Activated T-helper 1 cell treated with anti-CD3 and anti-CD28 coated beads, Interleukin-12 subunit alpha, Interleukin-12 subunit beta, Interleukin-2, Interleukin-4 antibody, amounts not matched to agents 30 ng/mL and 10 ng/mL and 1 ng/mL, durations not matched to agents 14 hours and 24 hours and 36 hours (primary cell): Measurements from ENCODE around the gene CHML. TPM values are rescaled to one million over a fixed set of nuclear protein-coding genes. Genes with fewer than 3 reads are reported as not detected.

ENCODE experiments used
- DNase-seq: peaks from one replicate; pipeline ENCODE4 v3.0.0; 2021; ENCODE audit warnings: low spot score
- H3K27ac Mint-ChIP-seq: one replicate; pipeline ENCODE4 v1.8.0; 2021; ENCODE audit warnings: mild to moderate bottlenecking, mixed read lengths
- H3K27me3 Mint-ChIP-seq: one replicate; pipeline ENCODE4 v1.8.0; 2022; ENCODE audit warnings: mild to moderate bottlenecking, moderate library complexity, mixed read lengths; ENCODE audit not compliant: insufficient read depth
- H3K36me3 Mint-ChIP-seq: one replicate; pipeline ENCODE4 v1.8.0; 2021; ENCODE audit warnings: low read depth, mixed read lengths
- H3K4me1 Mint-ChIP-seq: one replicate; pipeline ENCODE4 v1.8.0; 2021; ENCODE audit warnings: low read depth, mixed read lengths
- H3K4me3 Mint-ChIP-seq: one replicate; pipeline ENCODE4 v1.8.0; 2021; ENCODE audit warnings: mild to moderate bottlenecking, moderate library complexity, mixed read lengths
- H3K9me3 Mint-ChIP-seq: one replicate; pipeline ENCODE4 v1.8.0; 2021; ENCODE audit warnings: mixed read lengths
- intact Hi-C: fragments of 100-400 bp; cut with micrococcal nuclease; formaldehyde crosslinking; loops from one replicate; pipeline ENCODE4 v1.15.1; 2024
- total RNA-seq: library from RNA; stranded (reverse); gene quantifications from 2 replicates; pipeline ENCODE4 v1.2.3, GENCODE V29; 2022

The CHML gene
- total RNA-seq, 1 donor from 2014 or later, result 17.8 TPM

- intact Hi-C loops, result no loop called here
- Mint-ChIP-seq H3K27me3 (no peaks in the 10 kb centered on the region), H3K36me3 (peaks cover 22% of the 10 kb centered on the region), H3K9me3 (no peaks in the 10 kb centered on the region), H3K4me3 (no peak overlapping the region), H3K4me1 (peaks cover 32% of the 10 kb centered on the region), H3K27ac (no peak overlapping the region)
- no peak for DNase-seq
Measured at GRCh38 chr1:241630476-241630875, 9.7 kb downstream of the CHML start.

DNA sequence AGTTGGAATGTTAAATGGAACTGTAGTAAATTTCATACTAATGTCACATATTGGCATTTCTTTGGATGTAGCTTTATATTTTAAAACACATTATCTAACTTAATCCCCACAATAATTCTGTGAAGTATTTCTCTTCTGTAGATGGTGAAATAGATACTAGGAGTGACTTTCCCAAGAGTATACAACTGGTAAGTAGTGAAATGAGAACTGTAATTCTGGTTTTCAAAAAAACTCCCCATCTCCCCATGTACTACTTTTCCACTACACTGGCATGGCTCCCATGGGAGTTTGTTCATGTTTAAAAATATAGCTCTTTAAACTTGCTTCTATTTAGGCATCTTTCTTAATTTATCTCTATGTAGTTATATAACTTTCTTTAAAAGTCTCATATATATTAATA is 10.2 kb downstream of the CHML start:
- no peak for DNase-seq
- intact Hi-C loops, result no loop called here
- Mint-ChIP-seq H3K27me3 (no peaks in the 10 kb centered on the region), H3K4me3 (no peak overlapping the region), H3K4me1 (peaks cover 27% of the 10 kb centered on the region), H3K27ac (no peak overlapping the region), H3K36me3 (peaks cover 17% of the 10 kb centered on the region), H3K9me3 (no peaks in the 10 kb centered on the region)

- Mint-ChIP-seq H3K36me3 (peaks cover 11% of the 10 kb centered on the region), H3K27me3 (no peaks in the 10 kb centered on the region), H3K4me3 (peak overlapping the region; percentile 77), H3K4me1 (peaks cover 25% of the 10 kb centered on the region), H3K27ac (peak overlapping the region; percentile 76), H3K9me3 (no peaks in the 10 kb centered on the region)
- peak; percentile 37 for DNase-seq
- intact Hi-C loops, result loop anchor here (1.0 kb wide), 3 partner anchors 13 to 96 kb away; partner anchors contain the start of genes CHML and OPN3
Measured at GRCh38 chr1:241627453-241628259, 12.5 kb downstream of the CHML start.

- Mint-ChIP-seq H3K4me3 (no peak overlapping the region), H3K27me3 (no peaks in the 10 kb centered on the region), H3K4me1 (peaks cover 15% of the 10 kb centered on the region), H3K36me3 (peaks cover 2% of the 10 kb centered on the region), H3K27ac (no peak overlapping the region), H3K9me3 (no peaks in the 10 kb centered on the region)
- no peak for DNase-seq
- intact Hi-C loops, result no loop called here
Measured at GRCh38 chr1:241624935-241625334, 15.2 kb downstream of the CHML start.

DNA sequence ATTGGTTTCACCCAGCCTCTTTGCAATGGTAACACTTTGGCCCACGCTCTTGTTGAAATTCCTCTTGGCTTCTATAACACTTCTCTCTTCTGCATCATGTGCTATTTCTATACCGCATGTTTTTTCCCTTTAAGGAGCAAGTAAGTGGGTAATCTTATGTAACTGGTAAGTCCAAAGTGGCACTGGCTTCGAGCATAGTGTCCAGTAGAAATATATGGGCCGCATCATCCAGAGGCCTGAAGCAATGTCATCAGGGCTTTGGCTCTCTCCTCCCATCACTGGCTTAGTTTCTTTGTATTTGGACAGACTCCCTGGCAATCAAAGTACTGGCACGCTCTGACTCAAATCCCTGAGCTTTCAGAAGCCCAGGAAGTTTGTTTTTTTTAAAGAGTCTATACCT is 17.5 kb downstream of the CHML start:
- peaks cover 8% of the 10 kb centered on the region for H3K4me1 Mint-ChIP-seq
- intact Hi-C loops, result no loop called here
- H3K27me3 Mint-ChIP-seq, result no peaks in the 10 kb centered on the region
- no peaks in the 10 kb centered on the region for H3K9me3 Mint-ChIP-seq
- peaks cover 2% of the 10 kb centered on the region for H3K36me3 Mint-ChIP-seq
- no peak overlapping the region for H3K27ac Mint-ChIP-seq
- no peak for DNase-seq
- H3K4me3 Mint-ChIP-seq, result no peak overlapping the region

DNA sequence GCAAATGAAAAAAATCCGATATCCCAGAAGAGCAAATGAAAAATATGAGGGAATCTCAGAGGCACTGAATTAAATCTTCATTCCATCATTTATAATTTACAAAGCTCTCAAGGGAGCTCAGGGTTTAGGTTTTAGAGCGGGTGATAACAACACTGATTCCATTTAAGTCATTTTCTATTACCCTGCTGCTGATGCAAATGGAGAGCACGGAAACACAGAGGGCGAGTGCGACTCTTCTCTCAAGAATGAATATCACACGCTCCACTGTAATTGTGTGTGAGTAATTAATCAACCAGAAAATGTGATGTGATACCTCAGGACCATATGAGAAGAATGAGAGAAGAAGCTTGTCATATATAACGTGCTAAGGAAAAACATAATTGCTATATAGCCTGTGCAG is 22.7 kb downstream of the CHML start:
- no peak overlapping the region for H3K4me3 Mint-ChIP-seq
- H3K36me3 Mint-ChIP-seq, result no peaks in the 10 kb centered on the region
- H3K9me3 Mint-ChIP-seq, result no peaks in the 10 kb centered on the region
- no peak for DNase-seq
- peaks cover 19% of the 10 kb centered on the region for H3K4me1 Mint-ChIP-seq
- intact Hi-C loops, result no loop called here
- no peak overlapping the region for H3K27ac Mint-ChIP-seq
- no peaks in the 10 kb centered on the region for H3K27me3 Mint-ChIP-seq

DNA sequence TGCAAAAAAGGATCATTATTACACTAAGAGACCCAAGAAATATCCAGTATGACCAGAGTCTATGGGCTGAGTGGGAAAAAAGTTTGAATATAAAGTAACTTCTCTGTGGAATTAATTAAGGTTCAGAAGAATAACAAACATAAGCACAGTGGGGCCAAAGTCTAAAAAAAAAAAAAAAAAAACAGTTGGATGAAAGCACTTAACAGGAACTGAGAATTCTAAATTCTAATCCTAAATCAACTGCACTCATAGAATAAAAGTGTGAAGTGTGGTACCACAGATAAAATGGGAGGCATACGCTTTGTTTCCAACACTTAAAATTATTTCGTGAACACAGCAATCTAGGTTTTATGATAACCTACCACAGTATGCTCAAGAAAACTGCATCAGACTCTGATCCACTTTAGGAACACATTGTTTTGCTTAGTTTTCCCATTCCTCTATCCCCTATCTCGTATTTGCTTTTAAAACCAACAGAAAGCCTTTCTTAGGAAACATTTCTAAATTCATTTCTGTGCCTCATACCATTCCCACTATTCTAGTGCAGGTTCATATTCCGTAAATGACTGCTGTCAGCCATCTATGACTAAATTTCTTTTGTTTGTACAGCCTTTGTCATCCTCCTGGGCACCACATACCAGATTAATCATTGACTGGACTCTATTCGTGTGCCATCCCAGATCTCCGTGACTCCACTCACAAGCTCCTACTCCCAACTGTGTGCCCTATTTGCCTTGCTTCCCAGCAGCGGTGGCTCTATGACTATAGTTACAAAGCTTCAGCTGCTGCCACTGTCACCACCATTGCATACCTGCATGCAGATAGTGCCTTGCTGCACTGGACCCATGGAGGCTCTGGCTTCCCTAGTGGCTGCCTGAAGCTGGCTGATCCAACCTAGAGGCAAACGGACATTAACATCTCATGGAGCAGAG is 24.9 kb downstream of the CHML start:
- H3K27ac Mint-ChIP-seq, result no peak overlapping the region
- H3K4me3 Mint-ChIP-seq, result no peak overlapping the region
- H3K27me3 Mint-ChIP-seq, result no peaks in the 10 kb centered on the region
- H3K9me3 Mint-ChIP-seq, result no peaks in the 10 kb centered on the region
- DNase-seq, result no peak
- intact Hi-C loops, result no loop called here
- H3K4me1 Mint-ChIP-seq, result peaks cover 19% of the 10 kb centered on the region
- H3K36me3 Mint-ChIP-seq, result no peaks in the 10 kb centered on the region

DNA sequence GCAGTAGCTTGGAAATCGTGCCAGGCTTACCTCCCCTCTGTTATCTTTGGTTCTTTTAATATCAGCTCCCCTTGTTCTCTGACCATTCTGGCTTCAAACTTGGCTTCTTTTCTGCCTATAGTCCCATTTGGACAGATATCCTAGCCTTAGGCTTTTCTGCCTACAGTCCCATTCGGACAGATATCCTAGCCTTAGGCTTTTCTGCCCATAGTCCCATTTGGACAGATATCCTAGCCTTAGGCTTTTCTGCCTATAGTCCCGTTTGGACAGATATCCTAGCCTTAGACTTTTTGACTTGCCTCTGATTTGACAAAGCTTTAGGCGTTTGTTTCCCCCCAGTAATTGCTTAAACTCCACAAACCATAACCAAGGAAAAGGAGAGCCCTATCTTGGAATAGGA is 25.6 kb downstream of the CHML start:
- intact Hi-C loops, result no loop called here

GRCh38 chr1:241614144-241614543 is 26.0 kb downstream of the CHML start:
- peak overlapping the region; percentile 65 for H3K27ac Mint-ChIP-seq
- no peak overlapping the region for H3K4me3 Mint-ChIP-seq
- H3K4me1 Mint-ChIP-seq, result peaks cover 19% of the 10 kb centered on the region
- DNase-seq, result no peak
- H3K27me3 Mint-ChIP-seq, result no peaks in the 10 kb centered on the region
- intact Hi-C loops, result no loop called here
- no peaks in the 10 kb centered on the region for H3K9me3 Mint-ChIP-seq
- no peaks in the 10 kb centered on the region for H3K36me3 Mint-ChIP-seq

More for the DNA sequence above, 25.6 kb downstream of the CHML start:
- no peaks in the 10 kb centered on the region for H3K36me3 Mint-ChIP-seq
- H3K27ac Mint-ChIP-seq, result peak overlapping the region; percentile 65
- DNase-seq, result no peak
- H3K9me3 Mint-ChIP-seq, result no peaks in the 10 kb centered on the region
- H3K27me3 Mint-ChIP-seq, result no peaks in the 10 kb centered on the region
- no peak overlapping the region for H3K4me3 Mint-ChIP-seq
- H3K4me1 Mint-ChIP-seq, result peaks cover 19% of the 10 kb centered on the region

GRCh38 chr1:241612533-241613477 is 27.4 kb downstream of the CHML start:
- peak overlapping the region; percentile 11 for H3K4me3 Mint-ChIP-seq

GRCh38 chr1:241611736-241612135 is 28.4 kb downstream of the CHML start:
- no peak for DNase-seq
- Mint-ChIP-seq H3K4me3 (no peak overlapping the region), H3K27ac (no peak overlapping the region), H3K27me3 (no peaks in the 10 kb centered on the region), H3K9me3 (no peaks in the 10 kb centered on the region), H3K36me3 (no peaks in the 10 kb centered on the region), H3K4me1 (peaks cover 14% of the 10 kb centered on the region)
- intact Hi-C loops, result loop anchor here (1.0 to 2.0 kb wide), 7 partner anchors 16 to 407 kb away; partner anchors contain the start of gene KMO

More at GRCh38 chr1:241612533-241613477, 27.4 kb downstream of the CHML start:
- H3K36me3 Mint-ChIP-seq, result no peaks in the 10 kb centered on the region
- H3K4me1 Mint-ChIP-seq, result peaks cover 19% of the 10 kb centered on the region
- no peaks in the 10 kb centered on the region for H3K9me3 Mint-ChIP-seq
- H3K27ac Mint-ChIP-seq, result peak overlapping the region; percentile 9
- no peaks in the 10 kb centered on the region for H3K27me3 Mint-ChIP-seq
- no peak for DNase-seq
- intact Hi-C loops, result loop anchor here (1.0 to 2.0 kb wide), 2 partner anchors 20 to 27 kb away; partner anchors contain the start of genes CHML and OPN3

DNA sequence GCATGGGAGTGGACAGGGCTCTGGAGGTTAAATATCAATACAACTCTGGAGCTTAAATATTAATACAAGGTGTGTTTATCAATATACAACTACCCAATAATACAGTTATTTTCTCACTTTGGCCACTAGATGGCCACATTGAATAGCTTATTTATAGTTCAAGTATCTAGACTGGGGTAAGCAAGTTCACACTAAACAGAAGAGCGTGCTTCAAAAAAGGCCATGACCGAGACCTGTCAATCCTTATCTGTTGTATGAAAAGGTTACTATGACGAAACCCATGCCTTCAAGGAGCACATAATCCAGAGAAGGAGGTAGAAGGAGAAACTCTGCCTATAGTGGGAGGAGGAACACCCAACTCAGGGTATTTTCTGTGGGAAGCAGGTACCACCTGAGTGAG is 29.1 kb downstream of the CHML start:
- Mint-ChIP-seq H3K4me3 (no peak overlapping the region), H3K36me3 (no peaks in the 10 kb centered on the region), H3K27ac (no peak overlapping the region), H3K27me3 (no peaks in the 10 kb centered on the region), H3K4me1 (peaks cover 14% of the 10 kb centered on the region), H3K9me3 (no peaks in the 10 kb centered on the region)
- intact Hi-C loops, result loop anchor here (1.0 kb wide), 6 partner anchors 16 to 407 kb away; partner anchors contain the start of gene KMO
- DNase-seq, result no peak
